HCT116 (cell line): ENCODE data around the gene PRG2. TPM values are rescaled to one million over a fixed set of nuclear protein-coding genes. Genes with fewer than 3 reads are reported as not detected.

Experiments
- ATAC-seq: fragments of 200-7000 bp; cut with Tn5 transposase; 2 replicates; pipeline ENCODE4 v1.9.1; 2020; ENCODE audit warnings: mild to moderate bottlenecking, moderate library complexity
- BruUV-seq: library from RNA; stranded (reverse); fragments of 400-500 nt; replicated peaks from 2 replicates; lab custom pipeline; 2021; lab: Mats Ljungman, UMichigan
- CTCF ChIA-PET: fragments of 300-600 bp; sonication (Branson Sonifier 250); formaldehyde crosslinking; loops from one replicate; lab custom pipeline; 2021; ENCODE audit warnings: antibody characterized with exemption; lab: Charles Lee
- POLR2A ChIA-PET: fragments of 300-600, 350-600 bp; sonication (Branson Sonifier 250); formaldehyde crosslinking; loops from one replicate; lab custom pipeline; 2021; ENCODE audit warnings: antibody characterized with exemption; lab: Charles Lee
- RAD21 ChIA-PET, 2 experiments: fragments of 300-600 bp; sonication (Branson Sonifier 250); formaldehyde crosslinking; loops; one replicate each; lab custom pipeline; 2023; ENCODE audit warnings: low total read pairs in 2 of 2; ENCODE audit not compliant: uncharacterized antibody in 2 of 2, unreplicated experiment in 2 of 2, low non-redundant PET in 1 of 2; lab: Charles Lee
- DNase-seq: peaks from one replicate; pipeline ENCODE4 v3.0.0-alpha.2; 2010; ENCODE audit warnings: low read depth, low spot score
- H2AFZ ChIP-seq: fragments of 200-600 bp; shearing (Covaris generic), sonication (generic); 2 replicates; pipeline ENCODE4 v1.6.1; 2017; ENCODE audit warnings: low read depth, mixed run types, mixed read lengths, antibody characterized with exemption, low read length; ENCODE audit not compliant: poor library complexity, severe bottlenecking
- H3K27ac ChIP-seq: 2 replicates; pipeline ENCODE4 v1.5.1; 2012; ENCODE audit warnings: low read depth, low read length
- H3K27me3 ChIP-seq: fragments of 200-600 bp; sonication (generic); 2 replicates; pipeline ENCODE4 v1.6.1; 2016; ENCODE audit warnings: mixed run types, low read length, mixed read lengths; ENCODE audit not compliant: insufficient read depth
- H3K36me3 ChIP-seq, 2 experiments: fragments of 200-500 bp in 1 of 2; fragments of 200-600 bp in 1 of 2; sonication (Bioruptor generic) in 1 of 2; sonication (generic) in 1 of 2; 2 replicates each; pipeline versions ENCODE4 v1.5.1 to v1.6.1; 2014 to 2016; ENCODE audit warnings: low read length in 2 of 2, inconsistent platforms in 1 of 2, mixed read lengths in 1 of 2, mixed run types in 1 of 2; ENCODE audit not compliant: insufficient read depth in 2 of 2, control insufficient read depth in 1 of 2
- H3K4me1 ChIP-seq, 2 experiments: fragments of 200-600 bp in 1 of 2; sonication (generic) in 1 of 2; 2 replicates each; pipeline versions ENCODE4 v1.5.1 to v1.6.1; 2012 to 2017; ENCODE audit warnings: low read length in 2 of 2, inconsistent platforms in 1 of 2, mild to moderate bottlenecking in 1 of 2, mixed read lengths in 1 of 2, mixed run types in 1 of 2, moderate library complexity in 1 of 2; ENCODE audit not compliant: insufficient read depth in 2 of 2, control insufficient read depth in 1 of 2
- H3K4me2 ChIP-seq: fragments of 200-600 bp; sonication (generic); 2 replicates; pipeline ENCODE4 v1.6.1; 2017; ENCODE audit warnings: mixed run types, low read length, mixed read lengths
- H3K4me3 ChIP-seq, 2 experiments: fragments of 200-600 bp in 1 of 2; sonication (generic) in 1 of 2; replicated peaks in 1 of 2; 2 replicates each; pipeline ENCODE4 v1.5.1; 2011 to 2016; ENCODE audit warnings: low read length in 2 of 2, control low read depth in 1 of 2, low read depth in 1 of 2, mild to moderate bottlenecking in 1 of 2, mixed read lengths in 1 of 2, mixed run types in 1 of 2
- H3K79me2 ChIP-seq: fragments of 200-600 bp; sonication (generic); 2 replicates; pipeline ENCODE4 v1.6.1; 2017; ENCODE audit warnings: mild to moderate bottlenecking, mixed run types, low read length, moderate library complexity, mixed read lengths; ENCODE audit not compliant: insufficient read depth
- H3K9ac ChIP-seq: fragments of 200-600 bp; sonication (generic); 2 replicates; pipeline ENCODE4 v1.6.1; 2016; ENCODE audit warnings: low read length, mixed read lengths
- H3K9me2 ChIP-seq: fragments of 200-600 bp; sonication (generic), shearing (Covaris generic); 2 replicates; pipeline ENCODE4 v1.6.1; 2017; ENCODE audit warnings: mixed run types, mild to moderate bottlenecking, moderate library complexity; ENCODE audit not compliant: insufficient read depth
- H3K9me3 ChIP-seq, 2 experiments: fragments of 200-500 bp in 1 of 2; fragments of 200-600 bp in 1 of 2; sonication (Bioruptor generic) in 1 of 2; sonication (generic) in 1 of 2; 2 replicates each; pipeline ENCODE4 v1.6.1; 2014 to 2017; ENCODE audit warnings: low read length in 2 of 2, mixed read lengths in 2 of 2, inconsistent platforms in 1 of 2, low read depth in 1 of 2, mild to moderate bottlenecking in 1 of 2, mixed run types in 1 of 2, moderate library complexity in 1 of 2; ENCODE audit not compliant: control insufficient read depth in 1 of 2, insufficient read depth in 1 of 2
- H4K20me1 ChIP-seq: fragments of 200-600 bp; sonication (generic), shearing (Covaris generic); 2 replicates; pipeline ENCODE4 v1.6.1; 2017; ENCODE audit warnings: mixed run types, mild to moderate bottlenecking, moderate library complexity; ENCODE audit not compliant: insufficient read depth
- ATF3 ChIP-seq: IDR thresholded peaks from 2 replicates; pipeline ENCODE4 v1.6.1; 2012
- CBX3 ChIP-seq: IDR thresholded peaks from 2 replicates; pipeline ENCODE4 v1.6.1; 2012; ENCODE audit warnings: low read depth
- CEBPB ChIP-seq: IDR thresholded peaks from 2 replicates; pipeline ENCODE4 v1.6.1; 2012; ENCODE audit warnings: low read depth
- EGR1 ChIP-seq: IDR thresholded peaks from 2 replicates; pipeline ENCODE4 v1.6.1; 2012; ENCODE audit warnings: low read depth
- EZH2 ChIP-seq: fragments of 200-600 bp; sonication (generic); IDR thresholded peaks from 2 replicates; pipeline ENCODE4 v1.6.1; 2017; ENCODE audit warnings: antibody characterized with exemption, mixed run types
- EZH2phosphoT487 ChIP-seq: fragments of 200-600 bp; IDR thresholded peaks from 2 replicates; pipeline ENCODE4 v1.6.1; 2018; ENCODE audit warnings: antibody characterized with exemption, borderline replicate concordance
- FOSL1 ChIP-seq: IDR thresholded peaks from 2 replicates; pipeline ENCODE4 v1.6.1; 2012; ENCODE audit warnings: low read depth
- MAX ChIP-seq: IDR thresholded peaks from 2 replicates; pipeline ENCODE4 v1.6.1; 2012
- POLR2A ChIP-seq: IDR thresholded peaks from 2 replicates; pipeline ENCODE4 v1.7.0; 2011; ENCODE audit warnings: borderline replicate concordance; ENCODE audit not compliant: insufficient read depth, insufficient read length; ENCODE audit errors: extremely low read depth
- REST ChIP-seq: IDR thresholded peaks from 2 replicates; pipeline ENCODE4 v1.6.1; 2012; ENCODE audit warnings: low read depth
- TCF7L2 ChIP-seq: IDR thresholded peaks from 2 replicates; pipeline ENCODE4 v1.7.0; 2011; ENCODE audit warnings: borderline replicate concordance, inconsistent platforms; ENCODE audit not compliant: insufficient read depth, insufficient read length; ENCODE audit errors: extremely low read depth
- ZBTB33 ChIP-seq: IDR thresholded peaks from 2 replicates; pipeline ENCODE4 v1.6.1; 2011; ENCODE audit warnings: mild to moderate bottlenecking, low read length, moderate library complexity; ENCODE audit not compliant: insufficient replicate concordance; ENCODE audit errors: extremely low read depth
- ZFX ChIP-seq: fragments of 450-650 bp; IDR thresholded peaks from 2 replicates; pipeline ENCODE4 v1.6.1; 2017
- intact Hi-C: fragments of 100-400 bp; cut with micrococcal nuclease; formaldehyde crosslinking; loops from 2 replicates; pipeline ENCODE4 v1.10.0; 2022
- total RNA-seq: library from RNA; stranded (reverse); gene quantifications from one replicate; pipeline ENCODE4 v1.2.1, GENCODE V29; 2021; ENCODE audit not compliant: unreplicated experiment

PRG2 gene
- total RNA-seq, 1 experiment from 2014 or later, result 0.81 TPM

- POLR2A ChIA-PET, result no interaction called here
- CTCF ChIA-PET, result no interaction called here
- intact Hi-C loops, result no loop called here
These were observed 5.6 kb upstream of the PRG2 start for GRCh38 chr11:57395905-57396623.

More at GRCh38 chr11:57395905-57396623, 5.6 kb upstream of the PRG2 start:
- no peaks in the 10 kb centered on the region for H3K36me3 ChIP-seq
- H3K9ac ChIP-seq, result no peak overlapping the region
- H2AFZ ChIP-seq, result no peak overlapping the region
- no peak overlapping the region for H3K4me2 ChIP-seq
- H3K4me1 ChIP-seq, result no peaks in the 10 kb centered on the region
- TF ChIP-seq REST, result no peak
- TF ChIP-seq ATF3, result no peak
- no peak for TF ChIP-seq MAX
- TF ChIP-seq ZFX, result no peak
- no peak for TF ChIP-seq EZH2phosphoT487
- no peak for TF ChIP-seq TCF7L2
- no peak for TF ChIP-seq CEBPB
- no peak for TF ChIP-seq EGR1
- no peak for TF ChIP-seq POLR2A
- TF ChIP-seq FOSL1, result no peak
- TF ChIP-seq EZH2, result no peak
- TF ChIP-seq ZBTB33, result no peak
- no peak for TF ChIP-seq CBX3
- no peak for ATAC-seq
- H3K27ac ChIP-seq, result no peak overlapping the region
- no peak for DNase-seq
- no peaks in the 10 kb centered on the region for H3K9me2 ChIP-seq
- BruUV-seq, result no TSS peak
- RAD21 ChIA-PET, result no interaction called here
- H4K20me1 ChIP-seq, result no peaks in the 10 kb centered on the region
- no peaks in the 10 kb centered on the region for H3K79me2 ChIP-seq
- H3K27me3 ChIP-seq, result peaks cover 9% of the 10 kb centered on the region; the same call in 1 of the 2 replicates
- no peak overlapping the region for H3K4me3 ChIP-seq
- no peaks in the 10 kb centered on the region for H3K9me3 ChIP-seq
